GM23338 (cell line): ENCODE measurements around the gene WNT8A.

Experiments used
- CREB1 ChIP-seq: fragments of 250-450 bp; sonication (Bioruptor Pico); IDR thresholded peaks from 2 replicates; pipeline ENCODE4 v1.5.0; 2020; ENCODE audit warnings: low read depth, mild to moderate bottlenecking, moderate library complexity
- CTCF ChIP-seq, 2 experiments: fragments of 200-600 bp in 1 of 2; sonication (generic) in 1 of 2; conservative IDR thresholded peaks; 2 replicates each; pipeline versions ENCODE4 v1.5.1 to v1.6.1; 2016 to 2017; ENCODE audit warnings: antibody characterized with exemption in 2 of 2, low read depth in 2 of 2, mild to moderate bottlenecking in 2 of 2, moderate library complexity in 1 of 2
- ETS1 ChIP-seq: IDR thresholded peaks from 2 replicates; pipeline ENCODE4 v1.6.1; 2016; ENCODE audit warnings: antibody characterized with exemption
- EZH2 ChIP-seq: fragments of 200-600 bp; sonication (generic); IDR thresholded peaks from one replicate; pipeline ENCODE4 v1.8.0; 2017; ENCODE audit warnings: antibody characterized with exemption, mild to moderate bottlenecking, low read depth; ENCODE audit not compliant: unreplicated experiment
- EZH2phosphoT487 ChIP-seq: fragments of 200-600 bp; sonication (generic); IDR thresholded peaks from one replicate; pipeline ENCODE4 v1.8.1; 2018; ENCODE audit warnings: antibody characterized with exemption; ENCODE audit not compliant: unreplicated experiment
- JUNB ChIP-seq: IDR thresholded peaks from one replicate; pipeline ENCODE4 v1.6.1; 2016; ENCODE audit warnings: antibody characterized with exemption; ENCODE audit not compliant: unreplicated experiment
- NANOG ChIP-seq: IDR thresholded peaks from 2 replicates; pipeline ENCODE4 v1.6.1; 2016; ENCODE audit warnings: antibody characterized with exemption, borderline replicate concordance
- POLR2AphosphoS5 ChIP-seq: IDR thresholded peaks from 2 replicates; pipeline ENCODE4 v1.6.1; 2016; ENCODE audit warnings: antibody characterized with exemption, low read depth
- REST ChIP-seq: IDR thresholded peaks from one replicate; pipeline ENCODE4 v1.6.1; 2018; ENCODE audit warnings: antibody characterized with exemption; ENCODE audit not compliant: unreplicated experiment
- STAT1 ChIP-seq: IDR thresholded peaks from one replicate; pipeline ENCODE4 v1.6.1; 2016; ENCODE audit warnings: antibody characterized with exemption; ENCODE audit not compliant: unreplicated experiment
- ZNF114 ChIP-seq: fragments of 250-450 bp; sonication (Bioruptor Pico); IDR thresholded peaks from 2 replicates; pipeline ENCODE4 v1.5.0; 2020; ENCODE audit warnings: mild to moderate bottlenecking, moderate library complexity
- ZNF331 ChIP-seq: fragments of 250-450 bp; sonication (Bioruptor Pico); IDR thresholded peaks from 2 replicates; pipeline ENCODE4 v1.5.0; 2020; ENCODE audit warnings: low read depth, mild to moderate bottlenecking, moderate library complexity
- ZNF462 ChIP-seq: fragments of 250-450 bp; sonication (Bioruptor Pico); IDR thresholded peaks from 2 replicates; pipeline ENCODE4 v1.5.0; 2020; ENCODE audit warnings: mild to moderate bottlenecking, moderate library complexity

- TF ChIP-seq CTCF (conservative IDR thresholded peaks at IDR 0.05; ENCODE audit: low read depth in 2 of 2), result no peak
- TF ChIP-seq EZH2phosphoT487, result no peak
- no peak for TF ChIP-seq EZH2
- TF ChIP-seq POLR2AphosphoS5, result no peak
- TF ChIP-seq REST, result no peak
- TF ChIP-seq NANOG, result no peak
- TF ChIP-seq JUNB, result no peak
- TF ChIP-seq CREB1 (CRISPR knock-in tag), result no peak
- no peak for TF ChIP-seq ETS1
- TF ChIP-seq STAT1, result no peak
- no peak for TF ChIP-seq ZNF462
- no peak for TF ChIP-seq ZNF114 (CRISPR knock-in tag)
- no peak for TF ChIP-seq ZNF331 (CRISPR knock-in tag)
Measured at GRCh38 chr5:138138949-138139780, 55.3 kb downstream of the WNT8A start, which contains the start of gene NME5.
